ENCODE results near the gene CD160.

The CD160 gene

DNA sequence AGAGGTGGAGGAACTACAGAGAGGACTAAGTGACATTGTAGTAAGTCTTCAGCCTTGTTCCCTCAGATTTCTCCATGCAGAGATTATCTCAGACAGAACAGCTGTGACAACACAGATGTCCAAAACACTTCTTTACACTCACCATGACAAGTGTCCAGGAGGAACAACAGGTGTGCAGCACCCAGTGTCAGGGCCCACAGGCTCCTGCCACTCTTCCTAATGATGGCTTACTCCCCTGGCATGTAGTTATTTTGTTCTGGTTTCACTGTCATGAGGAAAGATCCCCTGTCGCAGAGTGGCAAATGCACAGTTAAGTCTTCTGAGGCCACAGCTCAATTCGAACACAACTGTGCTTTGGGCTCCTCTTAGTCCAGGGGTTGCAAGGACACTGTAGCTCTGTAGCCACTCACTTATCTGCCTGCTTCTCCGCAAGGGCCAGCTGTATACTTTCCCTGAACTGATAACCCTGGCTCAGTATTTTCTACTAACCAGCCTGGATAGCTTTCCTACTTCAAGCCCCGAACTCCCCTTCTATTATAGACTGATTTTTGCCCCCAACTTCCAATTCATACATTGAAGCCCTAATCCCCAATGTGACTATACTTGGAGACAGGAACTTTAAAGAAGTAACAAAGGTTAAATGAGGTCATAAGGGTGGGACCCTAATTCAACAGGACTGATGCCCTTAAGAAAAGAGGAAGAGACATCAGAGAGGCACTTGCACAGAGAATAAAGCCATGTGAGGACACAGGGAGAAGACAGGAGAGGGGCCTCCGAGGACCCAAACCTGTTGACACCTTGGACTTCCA is 23.3 kb upstream of the CD160 start:
- no peak overlapping the region for H3K4me3 ChIP-seq (ENCODE audit: low read depth, low read length)
- H3K36me3 ChIP-seq (ENCODE audit: control insufficient read depth, insufficient read depth, low read length) = no peaks in the 10 kb centered on the region
- TF ChIP-seq CTCF (IDR thresholded peaks at IDR 0.05) = no peak
- H3K27ac ChIP-seq = no peak overlapping the region
- H3K79me2 ChIP-seq = no peaks in the 10 kb centered on the region
- H3K9ac ChIP-seq = no peak overlapping the region
- H3K9me3 ChIP-seq (ENCODE audit: control insufficient read depth, low read length) = no peaks in the 10 kb centered on the region
- H3K4me1 ChIP-seq = no peaks in the 10 kb centered on the region
- H3K4me2 ChIP-seq (ENCODE audit: low read length) = no peak overlapping the region
- no peaks in the 10 kb centered on the region for H3K27me3 ChIP-seq (ENCODE audit: control insufficient read depth, insufficient read depth, low read length)
- no peak overlapping the region for H2AFZ ChIP-seq

GRCh38 chr1:145696630-145696960 is 22.7 kb upstream of the CD160 start:
- Histone ChIP-seq H3K79me2 (no peaks in the 10 kb centered on the region), H3K9ac (no peak overlapping the region), H3K36me3 (ENCODE audit: control insufficient read depth, insufficient read depth, low read length) (no peaks in the 10 kb centered on the region), H3K4me1 (no peaks in the 10 kb centered on the region), H3K27me3 (ENCODE audit: control insufficient read depth, insufficient read depth, low read length) (no peaks in the 10 kb centered on the region), H3K27ac (no peak overlapping the region), H3K9me3 (ENCODE audit: control insufficient read depth, low read length) (no peaks in the 10 kb centered on the region), H3K4me3 (ENCODE audit: low read depth, low read length) (no peak overlapping the region), H3K4me2 (ENCODE audit: low read length) (no peak overlapping the region), H2AFZ (no peak overlapping the region)
- no peak for TF ChIP-seq CTCF (IDR thresholded peaks at IDR 0.05)

- Histone ChIP-seq H2AFZ (no peak overlapping the region), H3K27ac (no peak overlapping the region), H3K9me3 (ENCODE audit: control insufficient read depth, low read length) (no peaks in the 10 kb centered on the region), H3K4me2 (ENCODE audit: low read length) (no peak overlapping the region), H3K9ac (no peak overlapping the region), H3K36me3 (ENCODE audit: control insufficient read depth, insufficient read depth, low read length) (no peaks in the 10 kb centered on the region), H3K27me3 (ENCODE audit: control insufficient read depth, insufficient read depth, low read length) (no peaks in the 10 kb centered on the region), H3K4me3 (ENCODE audit: low read depth, low read length) (no peak overlapping the region), H3K79me2 (no peaks in the 10 kb centered on the region), H3K4me1 (no peaks in the 10 kb centered on the region)
- TF ChIP-seq CTCF (IDR thresholded peaks at IDR 0.05) = no peak
These were observed 17.9 kb upstream of the CD160 start for GRCh38 chr1:145701306-145701862.

DNA sequence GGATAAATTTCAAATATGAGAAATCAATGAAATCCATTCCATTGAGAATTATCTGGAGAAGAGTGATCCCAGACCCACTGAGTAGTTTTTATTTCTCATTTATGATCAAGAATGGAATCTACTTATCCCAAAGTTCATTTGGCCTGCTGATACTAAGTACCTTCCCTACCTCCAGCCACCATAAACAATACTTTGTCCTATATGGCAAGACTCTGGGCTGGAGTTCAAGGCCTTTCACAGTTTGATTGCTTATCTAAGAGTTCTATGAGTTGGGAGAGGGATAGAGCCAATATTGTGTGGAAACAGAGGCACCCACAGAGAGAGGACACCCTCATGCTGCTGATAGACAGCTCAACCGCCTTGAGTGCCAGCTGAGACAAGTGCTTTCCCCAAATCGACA is 17.2 kb upstream of the CD160 start:
- no peaks in the 10 kb centered on the region for H3K4me1 ChIP-seq
- no peak overlapping the region for H3K4me2 ChIP-seq (ENCODE audit: low read length)
- H3K9ac ChIP-seq = no peak overlapping the region
- no peak overlapping the region for H3K27ac ChIP-seq
- TF ChIP-seq CTCF (IDR thresholded peaks at IDR 0.05) = no peak
- no peaks in the 10 kb centered on the region for H3K36me3 ChIP-seq (ENCODE audit: control insufficient read depth, insufficient read depth, low read length)
- H3K27me3 ChIP-seq (ENCODE audit: control insufficient read depth, insufficient read depth, low read length) = no peaks in the 10 kb centered on the region
- no peaks in the 10 kb centered on the region for H3K9me3 ChIP-seq (ENCODE audit: control insufficient read depth, low read length)
- H3K4me3 ChIP-seq (ENCODE audit: low read depth, low read length) = no peak overlapping the region
- no peak overlapping the region for H2AFZ ChIP-seq
- H3K79me2 ChIP-seq = no peaks in the 10 kb centered on the region

DNA sequence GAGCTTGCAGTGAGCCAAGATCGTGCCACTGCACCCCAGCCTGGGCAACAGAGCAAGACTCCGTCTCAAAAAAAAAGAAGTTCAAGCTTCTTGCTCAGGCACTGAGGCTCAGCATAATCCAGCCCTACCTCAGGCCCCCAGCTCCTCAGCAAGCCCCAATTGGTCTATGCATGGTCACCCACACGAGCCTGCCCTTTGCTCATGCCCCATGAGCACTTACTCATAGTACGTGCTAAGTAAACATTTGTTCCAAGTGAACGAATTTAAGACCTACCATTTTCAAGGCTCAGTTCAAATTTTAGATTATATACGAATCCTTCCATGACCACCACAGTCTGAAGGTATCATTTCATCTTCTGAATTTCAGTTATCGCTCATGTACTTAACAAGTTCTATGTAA is 16.5 kb upstream of the CD160 start:
- no peaks in the 10 kb centered on the region for H3K79me2 ChIP-seq
- no peak for TF ChIP-seq CTCF (IDR thresholded peaks at IDR 0.05)
- no peaks in the 10 kb centered on the region for H3K9me3 ChIP-seq (ENCODE audit: control insufficient read depth, low read length)
- no peak overlapping the region for H3K4me2 ChIP-seq (ENCODE audit: low read length)
- no peak overlapping the region for H2AFZ ChIP-seq
- no peak overlapping the region for H3K4me3 ChIP-seq (ENCODE audit: low read depth, low read length)
- no peaks in the 10 kb centered on the region for H3K36me3 ChIP-seq (ENCODE audit: control insufficient read depth, insufficient read depth, low read length)
- H3K27ac ChIP-seq = no peak overlapping the region
- H3K9ac ChIP-seq = no peak overlapping the region
- no peaks in the 10 kb centered on the region for H3K27me3 ChIP-seq (ENCODE audit: control insufficient read depth, insufficient read depth, low read length)
- H3K4me1 ChIP-seq = no peaks in the 10 kb centered on the region

Data from parathyroid adenoma (tissue), 2 donors.